Aorta (tissue), 5 donors: Measurements from ENCODE around the gene CDK11B. TPM values are rescaled to one million over a fixed set of nuclear protein-coding genes. Genes with fewer than 3 reads are reported as not detected.
"Not testable (repeated sequence)": the region's sequence is repeated elsewhere in the genome, so short reads cannot be mapped to it uniquely, and the experiment has no call there.

Experiments
- ATAC-seq: fragments of 200-7000 bp; cut with Tn5 transposase; one replicate; pipeline ENCODE4 v1.9.1; 2022; ENCODE audit warnings: moderate library complexity; ENCODE audit not compliant: low FRiP score
- DNase-seq, 2 donors: peaks; one replicate each; pipeline ENCODE4 v3.0.0-alpha.2; 2020
- H3K27ac ChIP-seq, 2 donors: one replicate each; pipeline ENCODE4 v1.5.1; 2013; ENCODE audit warnings: low read length in 2 of 2, mild to moderate bottlenecking in 2 of 2, moderate library complexity in 2 of 2, control low read depth in 1 of 2, inconsistent platforms in 1 of 2, low read depth in 1 of 2
- H3K27me3 ChIP-seq, 2 donors: one replicate each; pipeline ENCODE4 v1.6.1; 2013; ENCODE audit warnings: control low read depth in 1 of 2, low read length in 1 of 2, mild to moderate bottlenecking in 1 of 2, moderate library complexity in 1 of 2; ENCODE audit not compliant: insufficient read depth in 2 of 2, control insufficient read depth in 1 of 2
- H3K36me3 ChIP-seq, 2 donors: one replicate each; pipeline ENCODE4 v1.6.1; 2013; ENCODE audit warnings: control low read depth in 1 of 2, low read length in 1 of 2, mild to moderate bottlenecking in 1 of 2; ENCODE audit not compliant: insufficient read depth in 2 of 2, control insufficient read depth in 1 of 2
- H3K4me1 ChIP-seq, 2 donors: one replicate each; pipeline ENCODE4 v1.6.1; 2013; ENCODE audit warnings: low read length in 2 of 2, control low read depth in 1 of 2, mild to moderate bottlenecking in 1 of 2, moderate library complexity in 1 of 2; ENCODE audit not compliant: insufficient read depth in 2 of 2, control insufficient read depth in 1 of 2
- H3K4me3 ChIP-seq, 2 donors: one replicate each; pipeline ENCODE4 v1.5.1; 2013; ENCODE audit warnings: low read length in 2 of 2, control low read depth in 1 of 2, mild to moderate bottlenecking in 1 of 2
- H3K9me3 ChIP-seq: one replicate; pipeline ENCODE4 v1.6.1; 2013; ENCODE audit warnings: mild to moderate bottlenecking, low read length; ENCODE audit not compliant: control insufficient read depth
- WGBS, 2 donors: extraction: QIAGEN DNeasy Blood & Tissue Kit; methylation state at CpG; one replicate each; pipeline ENCODE4 v1.1.7; 2013; 5-methylcytosine and 5-hydroxymethylcytosine counted together
- intact Hi-C, 2 donors: fragments of 100-400 bp; cut with DNase I; formaldehyde crosslinking; loops; one replicate each; pipeline versions ENCODE4 v1.14.2 to v1.15.0; 2022
- polyA plus RNA-seq, 2 donors: library from polyadenylated mRNA; stranded (reverse); fragments of 200-250 nt; gene quantifications; one replicate each; pipeline ENCODE4 v1.2.3, GENCODE V29; 2013
- total RNA-seq, 2 donors: library from RNA; stranded (reverse); fragmentation: NEBNext Ultra II Directional; extraction: Animal tissue kit (Norgen Biotek cat#: 25700); gene quantifications; one replicate each; pipeline ENCODE4 v1.2.1, GENCODE V29; 2021
- donor health status: healthy with polysubstance abuse.
- donor health status: Bipolar disorder and iron deficiency.
- donor health status: DM: no; HTN: no; CAD: no.
- donor health status: DM: no; HTN: no; CAD: no.
- donor health status: DM: yes; HTN: yes; CAD: no.

The CDK11B gene
- total and polyA plus RNA-seq, 4 donors = 25.2 to 44.7 (median 34.6) TPM

- H3K27ac ChIP-seq, H3K4me1 ChIP-seq, H3K36me3 ChIP-seq, H3K9me3 ChIP-seq, intact Hi-C loops, H3K4me3 ChIP-seq, H3K27me3 ChIP-seq, ATAC-seq: not testable (repeated sequence)
- WGBS, 2 donors = 87 to 90% methylated on average over 2 to 13 of the region's 21 CpGs
- peak in 1 of 2 donors; percentile 37 for DNase-seq
Measured at GRCh38 chr1:1676087-1676486, 17.3 kb upstream of the CDK11B start.

GRCh38 chr1:1675218-1675617 is 16.4 kb upstream of the CDK11B start:
- H3K27me3 ChIP-seq, intact Hi-C loops, H3K9me3 ChIP-seq, ATAC-seq, H3K4me3 ChIP-seq, H3K36me3 ChIP-seq, H3K27ac ChIP-seq, H3K4me1 ChIP-seq: not testable (repeated sequence)
- DNase-seq = peak; percentile 15 to 27
- 94 to 95% methylated on average over 11 to 17 of the region's 18 CpGs for WGBS, 2 donors

- 88 to 91% methylated on average over 15 to 20 of the region's 21 CpGs for WGBS, 2 donors
- ATAC-seq, H3K4me1 ChIP-seq, intact Hi-C loops, H3K27ac ChIP-seq, H3K27me3 ChIP-seq, H3K4me3 ChIP-seq, H3K36me3 ChIP-seq, H3K9me3 ChIP-seq: not testable (repeated sequence)
- peak; percentile 20 to 24 for DNase-seq
Measured at GRCh38 chr1:1674806-1675205, 16.0 kb upstream of the CDK11B start.

GRCh38 chr1:1672181-1672965 is 13.6 kb upstream of the CDK11B start:
- DNase-seq (peak; percentile 21 to 63), ATAC-seq (peak; percentile 11)
- H3K27ac ChIP-seq = no peak overlapping the region
- H3K9me3 ChIP-seq = no peaks in the 10 kb centered on the region
- peaks cover 0 to 3% of the 10 kb centered on the region in 2 donors for H3K36me3 ChIP-seq
- H3K4me1 ChIP-seq = no peaks in the 10 kb centered on the region
- intact Hi-C loops = no loop called here
- H3K27me3 ChIP-seq = no peaks in the 10 kb centered on the region
- H3K4me3 ChIP-seq = no peak overlapping the region
- 92 to 94% methylated on average over 25 of the region's 25 CpGs for WGBS, 2 donors

GRCh38 chr1:1671365-1672119 is 12.7 kb upstream of the CDK11B start:
- peaks cover 0 to 3% of the 10 kb centered on the region in 2 donors for H3K36me3 ChIP-seq
- intact Hi-C loops = no loop called here
- no peaks in the 10 kb centered on the region for H3K9me3 ChIP-seq
- no peak overlapping the region for H3K4me3 ChIP-seq
- no peak overlapping the region for H3K27ac ChIP-seq
- ATAC-seq (no peak), DNase-seq (peak; percentile 39 to 65)
- H3K27me3 ChIP-seq = no peaks in the 10 kb centered on the region
- no peaks in the 10 kb centered on the region for H3K4me1 ChIP-seq
- 85 to 88% methylated on average over 27 of the region's 27 CpGs for WGBS, 2 donors

GRCh38 chr1:1670866-1671265 is 12.1 kb upstream of the CDK11B start:
- 94 to 95% methylated on average over 24 of the region's 24 CpGs for WGBS, 2 donors
- no peaks in the 10 kb centered on the region for H3K9me3 ChIP-seq
- DNase-seq (peak; percentile 29 to 60), ATAC-seq (no peak)
- no peaks in the 10 kb centered on the region for H3K4me1 ChIP-seq
- intact Hi-C loops = no loop called here
- H3K4me3 ChIP-seq = no peak overlapping the region
- H3K27me3 ChIP-seq = no peaks in the 10 kb centered on the region
- H3K36me3 ChIP-seq = peaks cover 0 to 3% of the 10 kb centered on the region in 2 donors
- H3K27ac ChIP-seq = no peak overlapping the region

GRCh38 chr1:1669468-1670440 is 10.9 kb upstream of the CDK11B start:
- Histone ChIP-seq H3K4me1 (no peaks in the 10 kb centered on the region), H3K4me3 (no peak overlapping the region), H3K36me3 (peaks cover 0 to 3% of the 10 kb centered on the region in 2 donors), H3K27ac (no peak overlapping the region), H3K27me3 (no peaks in the 10 kb centered on the region), H3K9me3 (no peaks in the 10 kb centered on the region)
- intact Hi-C loops = loop anchor here in 1 of 2 donors (10.0 kb wide), 1 partner anchor 55 kb away; the partner anchor contains the start of gene CDK11A
- ATAC-seq (no peak), DNase-seq (peak; percentile 40 to 73)
- WGBS, 2 donors = 91 to 92% methylated on average over 43 of the region's 43 CpGs

- intact Hi-C loops = loop anchor here in 1 of 2 donors (10.0 kb wide), 1 partner anchor 58 kb away; the partner anchor contains the start of gene CDK11A
- Histone ChIP-seq H3K4me1 (no peaks in the 10 kb centered on the region), H3K27me3 (no peaks in the 10 kb centered on the region), H3K36me3 (peaks cover 0 to 3% of the 10 kb centered on the region in 2 donors), H3K4me3 (no peak overlapping the region), H3K9me3 (no peaks in the 10 kb centered on the region), H3K27ac (no peak overlapping the region)
- WGBS, 2 donors = 96% methylated on average over 13 to 15 of the region's 15 CpGs
- ATAC-seq = no peak
- DNase-seq = peak; percentile 46 to 64
Measured at GRCh38 chr1:1666526-1666925, 7.7 kb upstream of the CDK11B start.
